ENCODE measurements around the gene PSMB3.

Gene PSMB3

GRCh38 chr17:38733982-38734973, 18.3 kb upstream of the PSMB3 start:
- no peak for DNase-seq (ENCODE audit: low read depth in 2 of 2)

- peak; percentile 69 to 74 for DNase-seq (ENCODE audit: low read depth in 2 of 2)
Observed at GRCh38 chr17:38735161-38735997, 17.2 kb upstream of the PSMB3 start.

GRCh38 chr17:38738007-38738662, 14.4 kb upstream of the PSMB3 start:
- DNase-seq (ENCODE audit: low read depth in 2 of 2), result no peak

- DNase-seq (ENCODE audit: low read depth in 2 of 2), result no peak
Observed at GRCh38 chr17:38738686-38739085, 13.9 kb upstream of the PSMB3 start.

GRCh38 chr17:38739305-38739704, 13.2 kb upstream of the PSMB3 start:
- DNase-seq (ENCODE audit: low read depth in 2 of 2), result no peak

- no peak for DNase-seq (ENCODE audit: low read depth in 2 of 2)
Observed at GRCh38 chr17:38740044-38740443, 12.5 kb upstream of the PSMB3 start.

GRCh38 chr17:38740806-38741205, 11.7 kb upstream of the PSMB3 start:
- no peak for DNase-seq (ENCODE audit: low read depth in 2 of 2)

- DNase-seq (ENCODE audit: low read depth in 2 of 2), result no peak
Observed at GRCh38 chr17:38741461-38741860, 11.1 kb upstream of the PSMB3 start.

GRCh38 chr17:38741921-38742410, 10.6 kb upstream of the PSMB3 start:
- no peak for DNase-seq (ENCODE audit: low read depth in 2 of 2)

GRCh38 chr17:38742411-38743308, 9.9 kb upstream of the PSMB3 start:
- no peak for DNase-seq (ENCODE audit: low read depth in 2 of 2)

- no peak for DNase-seq (ENCODE audit: low read depth in 2 of 2)
Observed at GRCh38 chr17:38743556-38744171, 8.9 kb upstream of the PSMB3 start.

GRCh38 chr17:38745545-38745944, 7.0 kb upstream of the PSMB3 start:
- no peak for DNase-seq (ENCODE audit: low read depth in 2 of 2)

- no peak for DNase-seq (ENCODE audit: low read depth in 2 of 2)
Observed at GRCh38 chr17:38746004-38746848, 6.3 kb upstream of the PSMB3 start.

- no peak for DNase-seq (ENCODE audit: low read depth in 2 of 2)
Observed at GRCh38 chr17:38746849-38747462, 5.6 kb upstream of the PSMB3 start.

- no peak for DNase-seq (ENCODE audit: low read depth in 2 of 2)
Observed at GRCh38 chr17:38747463-38748148, 4.9 kb upstream of the PSMB3 start.

- DNase-seq (ENCODE audit: low read depth in 2 of 2), result no peak
Observed at GRCh38 chr17:38748149-38748891, 4.2 kb upstream of the PSMB3 start, which contains the start of gene PCGF2. TSS of gene PCGF2 (minus strand) at chr17:38748336. CDS start at chr17:38740402, 7,934 bp downstream.

GRCh38 chr17:38748892-38749222, 3.7 kb upstream of the PSMB3 start:
- DNase-seq (ENCODE audit: low read depth in 2 of 2), result no peak
